Retinal pigment epithelial cell (primary cell): ENCODE data around the gene TCF12.

Experiments
- DNase-seq: peaks from one replicate; pipeline ENCODE4 v3.0.0-alpha.2; 2010; ENCODE audit warnings: low read depth
- H3K4me3 ChIP-seq: 2 replicates; pipeline ENCODE4 v1.5.1; 2011; ENCODE audit warnings: mild to moderate bottlenecking, low read length, control low read depth, moderate library complexity
- CTCF ChIP-seq: conservative IDR thresholded peaks from 2 replicates; pipeline ENCODE4 v1.5.1; 2011; ENCODE audit warnings: low read depth, low read length, control low read depth, inconsistent platforms

Gene TCF12

GRCh38 chr15:57290187-57290586 is 371.7 kb downstream of the TCF12 start:
- DNase-seq: no peak
- TF ChIP-seq CTCF: no peak
- no peak overlapping the region for H3K4me3 ChIP-seq

GRCh38 chr15:57290826-57291225 is 372.4 kb downstream of the TCF12 start:
- H3K4me3 ChIP-seq: no peak overlapping the region
- no peak for DNase-seq
- no peak for TF ChIP-seq CTCF

GRCh38 chr15:57296473-57297162 is 378.2 kb downstream of the TCF12 start:
- H3K4me3 ChIP-seq: no peak overlapping the region
- no peak for TF ChIP-seq CTCF
- no peak for DNase-seq

- no peak overlapping the region for H3K4me3 ChIP-seq
- DNase-seq: no peak
- TF ChIP-seq CTCF: no peak
These were observed 378.7 kb downstream of the TCF12 start for GRCh38 chr15:57297163-57297593.

- no peak for DNase-seq
- H3K4me3 ChIP-seq: no peak overlapping the region
- TF ChIP-seq CTCF: no peak
These were observed 379.2 kb downstream of the TCF12 start for GRCh38 chr15:57297630-57298029.

- no peak for TF ChIP-seq CTCF
- H3K4me3 ChIP-seq: no peak overlapping the region
- DNase-seq: no peak
These were observed 379.8 kb downstream of the TCF12 start for GRCh38 chr15:57298204-57298603.

GRCh38 chr15:57298843-57299550 is 380.6 kb downstream of the TCF12 start:
- TF ChIP-seq CTCF: no peak
- H3K4me3 ChIP-seq: no peak overlapping the region
- no peak for DNase-seq
